G401.6 (cell line): Measurements from ENCODE around the gene C14orf180.
"Not testable (repeated sequence)": the region's sequence is repeated elsewhere in the genome, so short reads cannot be mapped to it uniquely, and the experiment has no call there.

Experiments used
- FAIRE-seq: peaks from 2 replicates; lab custom pipeline; 2012; peaks lifted over from hg19 to GRCh38; lab: Jason Lieb, UNC

The C14orf180 gene

DNA sequence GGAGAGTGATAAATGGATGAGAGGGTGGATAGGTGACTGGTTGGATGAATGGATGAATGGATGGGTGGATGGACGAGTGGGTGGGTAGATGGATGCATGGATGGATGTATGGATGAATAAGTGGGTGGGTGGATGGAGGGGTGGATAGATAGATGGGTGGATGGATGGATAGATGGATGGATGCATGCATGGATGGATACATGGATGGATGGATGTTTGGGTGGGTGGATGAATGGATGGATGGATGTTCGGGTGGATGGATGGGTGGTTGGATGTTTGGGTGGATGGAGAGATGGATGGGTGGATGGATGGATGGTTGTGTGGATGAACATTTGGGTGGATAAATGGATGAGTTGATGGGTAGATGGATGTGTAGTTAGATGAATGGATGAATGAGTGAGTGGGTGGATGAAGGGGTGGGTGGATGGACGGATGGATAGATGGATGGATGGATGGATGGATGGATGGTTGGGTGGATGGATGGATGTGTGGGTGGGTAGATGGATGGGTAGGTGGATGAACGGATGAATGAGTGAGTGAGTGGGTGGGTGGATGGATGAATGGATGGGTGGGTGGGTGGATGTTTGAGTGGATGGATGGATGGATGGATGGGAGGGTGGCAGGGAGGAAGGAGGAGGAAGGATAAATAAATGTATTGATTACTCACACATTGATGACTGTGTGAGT lies 34.7 kb downstream of the C14orf180 start:
- no peak for FAIRE-seq

DNA sequence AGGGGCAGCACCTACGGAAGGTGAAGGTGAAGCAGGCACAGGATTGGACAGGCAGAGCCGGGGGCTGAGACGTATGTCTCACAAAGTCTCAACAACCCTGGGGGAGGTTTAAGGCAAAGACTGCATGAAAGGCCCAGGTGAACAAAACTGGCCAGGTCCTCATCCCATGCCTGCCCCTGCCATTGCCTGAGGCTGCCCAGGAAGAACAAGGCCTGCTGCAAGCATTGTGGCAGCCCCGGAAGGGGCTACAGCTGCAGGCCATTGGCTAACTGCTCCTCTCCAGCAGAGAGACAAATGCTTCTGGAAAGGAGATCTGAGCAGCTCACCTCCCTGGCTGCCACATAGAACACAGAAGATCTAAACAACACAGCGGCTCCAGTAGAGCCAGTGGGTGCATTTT lies 45.4 kb downstream of the C14orf180 start:
- FAIRE-seq: no peak

DNA sequence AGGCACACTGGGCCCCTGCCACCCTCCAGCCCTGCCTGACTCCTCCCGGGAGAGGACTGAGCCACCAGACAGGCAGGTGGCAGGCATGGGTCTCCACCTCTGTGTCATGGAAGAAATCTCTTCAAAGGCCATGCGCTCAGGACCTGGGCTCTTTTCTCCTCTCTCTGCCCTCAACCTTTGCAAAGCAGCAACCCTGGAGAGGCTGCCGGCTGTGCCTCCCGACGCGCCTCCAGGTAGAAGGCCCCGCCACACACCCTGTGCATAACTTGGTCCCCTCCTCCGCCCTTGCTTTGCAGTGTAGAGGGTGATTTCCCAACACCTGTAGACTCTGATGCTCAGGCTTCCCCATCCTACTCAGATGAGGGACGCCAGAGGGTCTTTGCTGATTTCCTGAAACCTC lies 53.2 kb downstream of the C14orf180 start:
- FAIRE-seq: no peak

DNA sequence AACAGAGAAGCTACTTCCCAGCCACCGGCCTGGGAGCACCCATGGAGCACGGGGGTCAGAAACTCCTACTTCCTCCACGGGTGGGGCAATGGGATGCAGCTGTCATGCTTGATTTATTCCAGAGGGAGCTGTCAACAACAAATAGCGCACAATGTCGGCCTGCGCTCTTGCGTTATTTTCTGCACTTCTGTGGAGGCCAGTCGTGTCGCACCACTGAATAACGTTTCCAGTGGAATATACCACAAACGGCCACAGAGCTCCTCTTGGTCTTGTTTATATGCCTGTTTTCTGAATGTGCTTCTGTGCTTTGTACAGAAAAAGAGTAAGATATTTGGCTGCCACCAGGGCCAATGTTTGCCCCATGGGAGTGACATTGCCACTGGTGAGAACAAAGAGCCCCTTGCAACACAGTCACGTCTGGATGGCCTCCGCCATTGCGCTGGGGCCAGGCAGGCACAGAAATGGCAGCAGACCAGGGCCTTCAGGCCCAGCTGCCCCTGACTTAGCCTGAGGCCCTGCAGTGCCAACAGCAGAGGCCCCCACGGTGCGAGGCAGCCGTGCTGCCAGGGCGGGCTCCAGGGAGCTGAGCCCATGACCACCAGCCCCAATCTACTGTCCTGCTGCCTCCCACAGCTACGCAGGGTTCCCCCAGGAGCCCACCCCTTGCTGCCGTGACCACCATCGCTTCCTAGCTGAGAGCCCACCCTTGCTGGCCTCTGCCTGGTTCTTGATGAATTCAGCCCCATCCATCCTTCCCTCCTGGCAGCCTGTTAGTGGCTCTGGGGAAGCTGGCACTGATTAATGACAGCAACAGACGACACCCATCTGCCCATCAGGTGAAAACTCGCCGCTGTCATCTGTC lies 53.9 kb downstream of the C14orf180 start:
- FAIRE-seq: no peak

GRCh38 chr14:104634138-104634760 lies 54.7 kb downstream of the C14orf180 start:
- FAIRE-seq: no peak

GRCh38 chr14:104634886-104635570 lies 55.5 kb downstream of the C14orf180 start:
- no peak for FAIRE-seq

GRCh38 chr14:104635717-104636116 lies 56.2 kb downstream of the C14orf180 start:
- no peak for FAIRE-seq

DNA sequence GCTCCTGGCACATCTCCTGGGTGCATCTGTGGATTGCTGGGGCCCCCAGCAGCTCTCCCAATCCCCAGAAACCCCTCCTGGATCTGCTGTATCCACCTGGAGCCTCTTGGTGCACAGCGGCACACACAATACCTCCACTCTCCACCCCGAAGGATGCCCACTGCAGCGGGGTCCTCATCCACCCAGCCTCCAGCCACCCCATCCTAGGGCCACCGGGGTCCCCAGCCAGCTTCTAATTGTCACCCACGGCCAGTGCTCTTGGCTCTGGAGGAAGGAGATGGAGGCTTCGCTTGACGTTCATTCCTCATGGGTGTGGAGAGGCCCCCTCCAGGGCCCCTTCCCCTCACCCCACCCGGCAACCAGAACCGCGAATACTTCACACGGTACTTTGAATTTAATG lies 56.6 kb downstream of the C14orf180 start:
- FAIRE-seq: no peak

DNA sequence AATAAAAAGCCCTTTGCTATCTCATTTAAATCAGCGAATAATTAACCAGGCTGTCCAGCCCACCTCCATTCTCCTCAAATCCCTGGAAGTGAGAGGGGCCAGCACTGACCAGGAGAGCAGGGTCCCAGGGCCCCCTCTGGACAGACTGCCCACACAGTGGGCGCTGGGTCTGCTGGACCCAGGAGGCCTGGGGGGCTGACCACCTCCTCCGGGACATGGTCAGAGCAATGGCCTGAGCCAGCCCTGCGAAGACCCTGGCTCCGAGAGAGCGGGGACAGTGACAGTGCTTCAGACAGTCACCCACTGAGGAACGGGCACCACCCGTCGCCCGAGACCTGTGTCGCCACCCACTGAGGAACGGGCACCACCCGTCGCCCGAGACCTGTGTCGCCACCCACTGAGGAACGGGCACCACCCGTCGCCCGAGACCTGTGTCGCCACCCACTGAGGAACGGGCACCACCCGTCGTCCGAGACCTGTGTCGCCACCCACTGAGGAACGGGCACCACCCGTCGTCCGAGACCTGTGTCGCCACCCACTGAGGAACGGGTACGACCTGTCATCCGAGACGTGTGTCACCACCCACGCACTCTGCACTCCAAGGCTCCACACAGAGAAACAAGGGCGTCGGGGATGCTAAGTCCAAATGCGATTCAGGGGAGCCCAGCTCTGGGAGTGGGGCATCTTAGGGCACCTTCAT lies 57.4 kb downstream of the C14orf180 start:
- FAIRE-seq: not testable (repeated sequence)

- FAIRE-seq: no peak
Observed at GRCh38 chr14:104637546-104638003, 58.0 kb downstream of the C14orf180 start.

GRCh38 chr14:104638190-104638589 lies 58.6 kb downstream of the C14orf180 start:
- FAIRE-seq: no peak

DNA sequence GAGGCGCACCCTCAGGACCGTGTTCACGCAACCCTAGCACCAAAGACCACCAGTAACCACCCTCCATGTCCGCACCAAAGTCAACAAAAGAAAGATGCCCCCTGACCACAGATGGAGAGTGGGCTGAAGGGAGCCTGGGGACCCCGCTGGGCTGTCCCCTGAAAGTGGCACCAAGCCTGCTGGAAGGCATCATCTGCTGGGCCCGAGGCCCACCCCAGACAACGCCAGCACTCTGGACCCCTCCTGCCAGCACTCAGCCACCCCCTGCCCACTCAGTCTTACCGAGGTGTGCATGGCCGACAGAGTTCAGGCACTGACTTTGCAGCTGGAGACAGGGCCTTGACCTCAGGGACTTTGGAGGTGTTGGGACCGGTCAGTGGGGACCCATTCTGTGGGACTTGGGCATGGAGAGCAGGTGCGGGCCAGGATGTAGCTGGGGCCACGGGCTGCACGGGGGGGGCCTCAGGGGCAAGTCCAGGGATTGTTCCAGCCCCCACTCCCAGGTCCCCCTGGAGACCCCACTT lies 59.4 kb downstream of the C14orf180 start:
- FAIRE-seq: no peak

DNA sequence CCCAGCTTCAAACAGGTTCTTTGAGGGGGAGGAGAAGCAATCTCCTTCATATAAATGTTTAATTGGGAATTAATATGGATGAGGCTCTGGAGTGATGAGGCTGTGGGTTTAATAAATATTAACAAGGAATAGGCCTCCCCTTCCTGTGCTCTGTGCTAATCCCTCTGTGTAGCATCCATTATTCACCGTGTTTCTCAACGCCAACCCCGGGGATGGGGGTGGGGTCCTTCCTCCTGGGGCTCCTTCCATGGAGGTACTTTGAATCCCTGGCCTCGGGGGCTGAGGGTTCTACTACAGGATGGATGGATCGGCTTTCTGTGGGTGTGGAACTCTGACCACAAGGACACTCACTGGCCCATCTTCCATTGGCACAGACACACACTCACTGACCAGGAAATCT lies 59.9 kb downstream of the C14orf180 start:
- no peak for FAIRE-seq
